NCI-H1417 treated with DMSO at 0.1 percent for 48 hours (cell line): ENCODE results near the gene BAHCC1.

Experiments
- DNase-seq: peaks from one replicate; lab custom pipeline; 2025; lab: John Stamatoyannopoulos, UW

The BAHCC1 gene

DNA sequence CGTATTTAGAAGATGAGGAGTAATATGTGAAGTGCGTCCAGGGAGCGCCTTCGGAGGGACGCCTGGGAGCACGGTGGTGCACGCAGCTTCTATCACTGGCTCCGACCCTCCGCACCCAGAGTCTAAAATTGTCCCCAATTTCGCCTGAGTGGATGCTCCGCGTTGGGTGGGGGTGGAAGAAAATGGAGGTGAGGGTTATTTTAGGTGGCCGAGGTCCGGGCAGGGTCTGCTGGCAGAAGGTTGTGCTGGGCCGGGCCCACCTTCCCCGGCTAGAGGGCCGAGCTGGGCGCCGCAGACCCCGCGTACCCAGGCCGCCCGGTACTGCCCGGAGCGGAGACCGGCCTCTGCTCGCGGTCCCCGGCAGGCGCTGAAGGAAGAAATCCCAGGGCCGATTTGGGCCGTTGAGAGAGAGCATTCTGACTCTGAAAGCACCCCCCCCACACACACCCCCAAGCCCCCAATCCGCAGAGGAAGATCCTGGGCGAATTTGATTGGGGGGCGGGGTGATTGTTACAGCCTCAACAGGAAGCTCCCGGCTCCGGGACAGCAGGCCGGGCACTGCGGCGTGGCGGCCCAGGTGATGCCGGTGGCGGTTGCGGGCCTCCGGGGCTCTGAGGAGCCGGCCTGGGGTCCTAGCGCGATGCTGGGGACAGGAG is 3.0 kb downstream of the BAHCC1 start:
- DNase-seq, result no peak

GRCh38 chr17:81398832-81399411 is 3.7 kb downstream of the BAHCC1 start:
- no peak for DNase-seq

DNA sequence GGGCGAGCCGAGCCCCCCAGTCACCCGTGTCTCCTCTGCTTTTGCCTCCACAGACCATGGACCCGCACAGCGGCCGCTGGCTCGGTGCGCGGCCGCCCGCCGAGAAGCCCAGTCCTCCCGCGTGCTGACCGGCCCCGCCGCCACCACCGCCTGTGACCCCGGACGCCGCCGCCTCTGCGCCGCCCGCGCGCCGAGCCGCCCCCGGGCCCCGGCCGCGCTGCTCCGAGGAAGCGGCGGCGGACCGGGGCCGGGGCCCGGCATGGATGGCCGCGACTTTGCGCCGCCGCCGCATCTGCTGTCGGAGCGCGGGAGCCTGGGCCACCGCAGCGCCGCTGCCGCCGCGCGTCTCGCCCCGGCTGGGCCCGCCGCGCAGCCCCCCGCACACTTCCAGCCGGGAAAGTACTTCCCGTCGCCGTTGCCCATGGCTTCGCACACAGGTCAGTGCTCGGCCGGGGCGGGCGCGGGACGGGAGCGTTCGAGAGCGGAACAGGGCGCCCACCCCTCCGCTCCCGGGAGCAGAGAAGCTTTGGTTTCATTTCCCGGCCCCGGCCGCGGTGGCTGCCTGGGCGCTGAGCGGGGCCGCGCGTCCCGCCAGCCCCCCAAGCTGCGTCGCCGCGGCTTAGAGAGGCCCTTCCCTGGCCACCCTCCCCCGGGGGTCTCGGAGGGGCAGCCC is 4.4 kb downstream of the BAHCC1 start:
- DNase-seq, result no peak

DNA sequence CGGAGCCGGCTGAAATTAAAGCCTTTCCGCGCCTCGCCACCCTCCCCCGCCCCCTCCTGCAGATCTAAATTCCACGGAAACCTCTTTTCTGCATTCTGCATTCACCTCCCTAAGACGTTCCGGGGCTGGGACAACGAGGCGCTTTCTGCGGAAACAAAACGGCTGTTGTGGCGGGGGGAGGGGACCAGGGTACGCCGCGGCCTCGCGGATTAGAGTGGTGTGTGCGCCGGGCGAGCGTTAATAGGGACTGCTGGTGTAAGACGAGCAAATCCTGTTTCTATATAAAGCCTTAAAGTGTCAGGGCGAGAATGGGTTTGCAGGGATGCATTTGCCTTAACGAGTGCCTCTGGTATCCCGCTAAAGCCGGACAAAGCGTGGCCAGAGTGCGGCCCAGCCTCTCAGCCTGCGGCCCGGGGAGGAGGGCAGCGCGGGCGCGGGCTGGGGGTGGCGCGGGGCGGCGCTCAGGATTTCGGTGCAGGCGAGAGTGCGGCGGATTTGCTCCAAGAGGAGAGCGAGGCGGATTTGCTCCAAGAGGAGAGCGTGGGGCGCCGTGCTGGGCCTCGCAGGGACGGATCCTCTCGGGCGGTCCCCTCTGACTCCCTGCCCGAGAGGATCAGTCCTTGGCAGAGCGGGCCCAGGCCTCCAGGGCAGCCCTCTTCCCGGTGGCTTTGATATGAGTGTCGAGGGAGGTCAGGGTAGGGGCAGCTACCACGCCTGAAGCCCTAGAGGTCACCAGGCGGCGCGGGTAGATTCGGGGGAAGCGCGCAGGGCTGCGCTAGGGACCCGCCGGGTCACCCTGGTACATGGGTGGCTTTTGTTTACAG is 5.1 kb downstream of the BAHCC1 start:
- DNase-seq, result no peak

- DNase-seq, result no peak
Measured at GRCh38 chr17:81400996-81401722, 5.9 kb downstream of the BAHCC1 start.

- DNase-seq, result no peak
Measured at GRCh38 chr17:81401723-81402529, 6.7 kb downstream of the BAHCC1 start.

DNA sequence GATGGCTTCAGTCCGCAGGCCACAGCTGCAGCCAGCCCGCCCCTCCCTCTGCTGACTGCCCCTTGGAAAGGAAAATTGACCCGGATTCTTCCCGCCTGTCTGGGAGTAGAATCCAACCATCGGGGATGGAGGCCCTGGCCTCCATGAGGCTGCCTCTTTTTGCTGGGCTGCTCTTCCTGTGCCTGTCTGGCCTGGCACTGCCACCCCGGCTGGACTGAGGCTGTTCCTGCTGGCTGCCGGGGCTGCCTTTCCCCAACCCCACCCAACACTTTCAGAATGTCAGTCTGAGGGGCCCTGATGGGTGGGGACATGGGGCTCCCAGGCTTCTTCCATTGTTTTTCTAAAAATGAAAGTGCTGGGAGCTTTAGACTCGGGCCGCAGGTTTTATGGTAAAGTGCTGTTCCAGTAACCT is 7.3 kb downstream of the BAHCC1 start:
- no peak for DNase-seq

DNA sequence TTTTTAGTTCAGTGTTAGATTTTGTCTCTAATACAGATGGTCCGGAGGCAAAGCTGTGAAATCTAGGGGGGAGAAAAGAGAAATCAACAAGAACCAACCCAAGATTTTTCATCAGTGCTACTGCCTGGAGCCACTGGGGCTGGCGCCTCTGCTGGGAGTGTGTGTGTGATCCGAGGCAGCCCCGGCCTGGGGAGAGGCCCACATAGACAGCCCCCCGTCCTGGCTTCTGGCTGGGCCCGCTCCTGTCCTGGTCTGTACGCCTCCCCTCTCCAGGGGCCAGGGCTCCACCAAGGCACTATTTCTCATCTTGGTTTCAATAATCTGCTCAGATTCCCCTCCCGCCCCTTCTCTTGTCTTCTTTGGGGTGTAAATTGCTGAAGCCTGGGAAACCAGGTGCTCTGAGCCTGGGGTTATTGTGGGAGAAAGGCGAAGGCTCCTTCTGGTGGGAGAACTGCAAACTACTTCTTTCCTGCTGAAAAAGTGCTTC is 7.8 kb downstream of the BAHCC1 start:
- DNase-seq, result no peak

- DNase-seq, result no peak
Measured at GRCh38 chr17:81403671-81404534, 8.6 kb downstream of the BAHCC1 start.

DNA sequence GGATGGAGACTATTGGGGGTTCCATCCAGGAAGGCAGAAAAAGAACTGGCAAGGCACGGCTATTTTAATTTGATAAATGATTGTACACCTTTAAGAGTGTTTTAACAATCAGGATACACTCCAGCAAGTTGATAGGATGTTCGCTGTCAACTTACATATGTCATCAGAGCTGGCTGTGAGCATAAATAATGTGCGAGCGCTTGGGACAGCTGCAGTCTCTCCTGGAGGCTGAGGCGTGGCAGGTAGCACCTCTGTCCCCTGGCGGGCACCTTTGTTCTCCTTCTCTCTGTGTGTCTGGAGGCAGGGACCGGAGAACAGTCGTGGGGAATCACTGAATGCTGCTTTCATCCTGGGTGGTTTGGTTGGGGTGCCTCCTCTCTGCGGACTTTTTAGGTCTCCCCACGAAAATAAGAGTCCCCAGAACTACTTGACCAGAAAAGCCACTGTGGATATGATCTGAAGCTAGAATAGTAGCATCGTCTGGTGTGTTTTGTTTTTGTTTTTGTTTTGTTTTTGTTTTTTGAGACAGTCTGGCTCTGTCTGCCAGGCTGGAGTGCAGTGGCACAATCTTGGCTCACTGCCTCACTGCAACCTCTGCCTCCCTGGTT is 9.4 kb downstream of the BAHCC1 start:
- DNase-seq, result no peak

GRCh38 chr17:81405411-81405872 is 10.2 kb downstream of the BAHCC1 start:
- no peak for DNase-seq

GRCh38 chr17:81406117-81406953 is 11.1 kb downstream of the BAHCC1 start:
- DNase-seq, result no peak

GRCh38 chr17:81408049-81408448 is 12.8 kb downstream of the BAHCC1 start:
- DNase-seq, result no peak

- DNase-seq, result no peak
Measured at GRCh38 chr17:81409190-81409935, 14.1 kb downstream of the BAHCC1 start.

DNA sequence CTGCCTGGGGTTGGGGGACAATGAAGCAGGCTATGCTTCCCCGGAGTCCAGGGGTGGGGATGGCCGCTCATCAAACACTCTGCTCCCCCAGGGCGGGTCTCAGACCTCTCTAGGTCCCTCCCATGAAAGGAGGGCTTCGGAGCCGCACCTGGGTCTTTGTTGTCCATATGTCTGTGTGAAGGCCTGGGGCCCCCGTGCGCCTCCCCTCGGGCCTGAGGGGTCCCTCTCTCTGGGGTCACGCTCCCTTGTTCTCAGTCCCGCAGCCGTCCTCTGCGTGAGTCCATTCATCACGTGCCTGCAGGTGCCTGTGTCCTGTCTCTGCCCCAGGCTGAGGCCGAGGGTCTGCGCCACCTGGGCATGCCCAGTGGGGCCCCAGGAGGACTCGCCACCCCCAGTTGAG is 15.6 kb downstream of the BAHCC1 start:
- DNase-seq, result no peak

DNA sequence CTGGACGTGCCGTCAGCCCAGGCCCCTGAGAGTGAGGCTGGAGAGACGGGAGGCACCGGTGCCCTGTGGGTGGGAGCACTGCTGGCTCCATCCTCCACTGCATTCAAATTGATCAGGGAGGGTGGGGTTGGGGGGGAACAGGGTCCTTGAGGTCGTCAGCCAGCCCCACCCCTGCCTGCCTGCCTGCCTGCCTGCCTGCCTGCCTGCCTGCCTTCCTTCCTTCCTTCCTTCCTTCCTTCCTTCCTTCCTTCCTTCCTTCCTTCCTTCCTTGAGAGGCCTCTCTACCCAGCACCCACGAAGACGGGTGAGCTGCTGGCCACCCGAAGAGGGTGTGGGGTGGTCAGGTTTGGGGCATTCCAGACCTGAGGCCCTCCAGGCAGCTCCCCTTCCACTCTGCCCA is 16.0 kb downstream of the BAHCC1 start:
- no peak for DNase-seq

DNA sequence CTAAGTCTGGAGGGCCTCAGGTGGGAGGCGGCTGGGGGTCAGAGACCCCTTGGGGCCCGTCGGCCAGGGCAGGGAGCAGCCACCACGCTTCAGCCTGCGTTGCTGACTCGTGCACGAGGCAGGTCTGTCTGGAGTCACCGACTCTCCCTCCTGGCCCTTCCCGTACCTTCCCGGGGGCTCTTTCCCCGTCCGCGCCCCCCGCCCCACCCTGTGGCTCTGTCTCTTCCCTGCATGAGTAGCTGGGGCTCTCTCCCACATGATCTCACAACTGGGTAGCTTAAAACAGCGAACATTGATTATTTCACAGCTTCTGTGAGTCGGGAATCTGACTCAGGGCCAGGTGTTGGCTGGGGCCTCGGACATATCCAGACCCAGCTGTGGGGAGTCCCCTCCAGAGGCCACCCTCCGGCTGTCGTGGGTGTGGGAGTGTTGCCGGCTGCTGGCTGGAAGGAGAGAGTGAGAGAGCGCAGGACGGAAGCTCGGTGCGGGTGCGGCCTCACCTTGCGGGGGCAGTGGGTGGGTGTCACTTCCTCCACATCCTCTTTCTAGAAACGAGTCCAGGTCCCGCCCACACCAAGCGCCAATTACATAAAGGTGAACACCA is 17.3 kb downstream of the BAHCC1 start:
- DNase-seq, result no peak
